GM19193 (cell line): Measurements from ENCODE around the gene KIF6.

ENCODE experiments used
- POLR2A ChIP-seq: IDR thresholded peaks from 4 replicates; pipeline ENCODE4 v1.6.1; 2011; ENCODE audit not compliant: insufficient read depth, insufficient read length; ENCODE audit errors: extremely low read depth

KIF6 gene

GRCh38 chr6:39327507-39327906 is 397.7 kb downstream of the KIF6 start:
- no peak for TF ChIP-seq POLR2A

- TF ChIP-seq POLR2A, result no peak
These were observed 402.8 kb downstream of the KIF6 start, which contains the start of gene KCNK16 for GRCh38 chr6:39322306-39322850. KCNK16 (minus strand) TSS chr6:39322702; CDS start chr6:39322540, 162 bp downstream.

- no peak for TF ChIP-seq POLR2A
These were observed 403.4 kb downstream of the KIF6 start for GRCh38 chr6:39321761-39322160.

- TF ChIP-seq POLR2A, result no peak
These were observed 404.7 kb downstream of the KIF6 start for GRCh38 chr6:39320363-39320984.

- TF ChIP-seq POLR2A, result no peak
These were observed 405.4 kb downstream of the KIF6 start for GRCh38 chr6:39319621-39320362.

GRCh38 chr6:39317256-39317655 is 408.0 kb downstream of the KIF6 start:
- no peak for TF ChIP-seq POLR2A

GRCh38 chr6:39314273-39314795 is 410.9 kb downstream of the KIF6 start, which contains the start of gene KCNK17:
KCNK17 (minus strand) TSS chr6:39314419; CDS start chr6:39314320, 99 bp downstream.
- no peak for TF ChIP-seq POLR2A

GRCh38 chr6:39313526-39314272 is 411.5 kb downstream of the KIF6 start:
- TF ChIP-seq POLR2A, result no peak

GRCh38 chr6:39312912-39313525 is 412.2 kb downstream of the KIF6 start:
- TF ChIP-seq POLR2A, result no peak

- no peak for TF ChIP-seq POLR2A
These were observed 414.7 kb downstream of the KIF6 start for GRCh38 chr6:39310542-39310941.

GRCh38 chr6:39309942-39310531 is 415.2 kb downstream of the KIF6 start:
- TF ChIP-seq POLR2A, result no peak

- no peak for TF ChIP-seq POLR2A
These were observed 417.7 kb downstream of the KIF6 start for GRCh38 chr6:39307462-39307861.

GRCh38 chr6:39304951-39305350 is 420.3 kb downstream of the KIF6 start:
- TF ChIP-seq POLR2A, result no peak
